NCI-H774 (cell line): Measurements from ENCODE around the gene PLCB1.
"Not testable (repeated sequence)": the region's sequence is repeated elsewhere in the genome, so short reads cannot be mapped to it uniquely, and the experiment has no call there.

Experiments used
- DNase-seq: peaks from one replicate; lab custom pipeline; 2025; lab: John Stamatoyannopoulos, UW

Gene PLCB1

DNA sequence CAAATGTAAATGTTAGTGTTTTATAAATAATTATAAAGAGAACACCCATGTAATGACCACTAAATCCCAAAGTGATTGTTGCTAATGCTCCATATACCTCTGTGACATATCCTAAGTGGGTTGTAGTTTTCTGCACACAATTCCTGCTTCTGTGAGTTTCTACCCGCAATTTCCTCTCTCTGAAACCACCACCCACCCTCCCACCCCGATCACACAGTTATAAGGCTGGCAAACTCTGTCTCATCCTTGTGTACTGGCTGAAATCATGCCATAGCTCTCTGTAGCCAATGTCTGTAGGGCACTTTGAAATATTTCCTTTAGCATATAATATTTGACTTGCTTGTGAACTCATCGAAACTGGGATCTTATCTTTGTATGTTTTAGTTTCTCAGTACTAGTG, 236.6 kb downstream of the PLCB1 start:
- DNase-seq: no peak

DNA sequence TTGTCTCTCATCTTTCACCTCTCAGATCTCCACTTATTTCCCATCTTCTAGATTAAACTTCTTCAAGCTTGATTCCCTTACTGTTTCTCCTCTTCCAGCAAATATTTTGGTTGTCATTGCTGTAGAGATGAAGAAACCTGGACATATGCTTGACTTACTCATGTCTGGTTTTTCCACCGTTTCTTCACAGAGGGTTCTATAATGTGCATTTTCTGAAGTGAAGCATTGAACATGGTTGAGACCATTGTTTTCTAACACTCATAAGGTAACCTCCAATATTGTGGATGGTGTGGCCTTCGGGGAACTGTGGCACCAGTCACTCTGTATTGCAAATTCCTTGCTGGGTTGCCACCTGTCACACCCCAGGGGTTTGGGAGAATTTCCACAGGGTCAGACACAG, 237.2 kb downstream of the PLCB1 start:
- no peak for DNase-seq

DNA sequence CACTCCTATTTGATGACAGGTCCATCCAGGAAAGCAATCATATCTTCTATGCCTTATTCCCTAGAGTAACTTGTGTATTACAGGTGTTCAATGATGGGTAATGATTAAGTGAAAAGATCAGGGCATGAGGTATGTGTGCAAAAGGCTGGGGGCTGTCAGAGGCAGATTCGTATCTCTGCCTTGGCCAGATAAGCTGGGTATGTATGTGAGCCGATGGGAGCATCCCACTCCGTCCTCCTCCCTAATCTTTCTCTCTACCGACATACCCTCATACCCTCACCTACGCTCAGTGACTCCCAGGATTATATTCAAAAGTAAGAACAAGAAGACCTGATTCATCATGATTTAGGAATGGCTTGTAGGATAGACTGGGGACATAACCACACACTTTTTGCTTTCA, 238.7 kb downstream of the PLCB1 start:
- DNase-seq: no peak

DNA sequence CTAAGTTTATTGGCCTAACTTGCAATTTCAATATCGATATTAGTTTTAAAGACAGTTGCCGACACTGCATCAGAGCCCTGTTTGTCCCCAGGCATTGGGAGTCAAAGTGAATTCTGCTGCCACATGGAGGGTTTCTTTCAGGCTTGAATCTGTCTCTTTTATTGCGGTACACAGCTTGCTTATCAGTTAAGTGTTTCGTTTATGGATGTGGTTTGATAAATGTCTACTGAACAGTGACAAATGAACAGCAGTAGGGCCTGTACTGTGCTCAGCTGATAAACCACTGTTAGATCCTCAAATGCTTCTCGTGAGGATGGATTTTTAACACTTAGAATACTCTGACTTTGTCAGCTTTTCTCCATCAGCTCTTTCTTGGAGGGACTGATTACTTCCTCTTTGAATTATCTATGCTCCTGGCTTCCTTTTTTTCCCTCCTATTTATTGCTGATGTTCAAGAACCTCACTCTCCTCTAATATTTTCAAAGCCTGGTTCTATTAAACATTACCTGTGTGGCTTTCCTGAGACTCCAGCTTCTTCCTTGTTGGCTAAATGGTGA, 240.8 kb downstream of the PLCB1 start:
- DNase-seq: no peak

- no peak for DNase-seq
Observed at GRCh38 chr20:8373579-8373978, 241.5 kb downstream of the PLCB1 start.

DNA sequence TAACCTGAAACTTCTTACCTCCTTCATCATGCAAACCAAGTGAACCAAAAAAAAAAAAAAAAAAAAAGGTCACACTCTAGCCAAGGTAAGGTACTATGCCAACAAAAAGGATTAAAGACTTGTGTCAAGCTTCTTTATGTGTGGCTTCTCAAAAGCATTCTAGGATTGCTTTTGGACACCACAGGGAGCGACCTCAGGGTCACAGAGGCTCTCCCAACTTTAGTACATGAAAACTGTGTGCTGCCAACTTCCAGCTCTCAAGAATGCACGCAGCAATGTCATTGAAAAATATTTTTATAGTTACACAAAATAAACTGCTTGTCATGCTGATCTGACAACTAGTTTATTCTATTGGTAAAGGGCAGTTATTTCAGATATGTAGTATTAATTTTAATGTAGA, 243.8 kb downstream of the PLCB1 start:
- no peak for DNase-seq

- DNase-seq: no peak
Observed at GRCh38 chr20:8376940-8377339, 244.9 kb downstream of the PLCB1 start.

DNA sequence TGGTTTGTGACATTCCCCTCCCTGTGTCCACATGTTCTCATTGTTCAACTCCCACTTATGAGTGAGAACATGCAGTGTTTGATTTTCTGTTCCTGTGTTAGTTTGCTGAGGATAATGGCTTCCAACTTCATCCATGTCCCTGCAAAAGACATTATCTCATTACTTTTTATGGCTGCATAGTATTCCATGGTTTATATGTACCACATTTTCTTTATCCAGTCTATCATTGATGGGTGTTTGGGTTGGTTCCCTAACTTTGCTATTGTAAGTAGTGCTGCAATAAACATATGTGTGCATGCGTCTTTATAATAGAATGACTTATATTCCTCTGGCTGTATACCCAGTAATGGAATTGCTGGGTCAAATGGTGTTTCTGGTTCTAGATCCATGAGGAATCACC, 247.1 kb downstream of the PLCB1 start:
- not testable (repeated sequence) for DNase-seq

DNA sequence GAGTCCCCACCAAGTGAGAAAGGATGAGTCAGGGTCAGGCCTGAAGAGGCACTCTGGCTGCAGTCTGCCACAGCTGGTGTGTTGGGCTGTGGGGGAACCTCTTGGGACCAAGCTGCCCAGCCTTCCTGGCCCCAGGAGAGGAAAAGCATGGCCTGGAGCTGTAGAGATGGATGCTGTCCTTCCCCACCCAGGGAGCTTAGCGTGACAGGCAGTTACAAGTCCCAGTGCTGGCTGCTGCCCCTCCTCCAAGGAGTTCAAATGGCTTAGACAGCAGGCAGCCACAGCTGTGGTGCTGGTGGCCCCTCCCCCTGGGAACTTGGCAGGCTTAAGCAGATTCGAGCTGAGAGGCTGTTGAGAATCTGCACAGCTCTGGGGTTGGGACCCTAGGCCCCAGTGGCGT, 253.2 kb downstream of the PLCB1 start:
- DNase-seq: no peak

GRCh38 chr20:8386991-8387390, 254.9 kb downstream of the PLCB1 start:
- DNase-seq: no peak

GRCh38 chr20:8388141-8388540, 256.1 kb downstream of the PLCB1 start:
- no peak for DNase-seq

- DNase-seq: no peak
Observed at GRCh38 chr20:8388707-8389106, 256.6 kb downstream of the PLCB1 start.

GRCh38 chr20:8389381-8390036, 257.4 kb downstream of the PLCB1 start:
- DNase-seq: peak; percentile 22

- no peak for DNase-seq
Observed at GRCh38 chr20:8390037-8390433, 258.0 kb downstream of the PLCB1 start.

DNA sequence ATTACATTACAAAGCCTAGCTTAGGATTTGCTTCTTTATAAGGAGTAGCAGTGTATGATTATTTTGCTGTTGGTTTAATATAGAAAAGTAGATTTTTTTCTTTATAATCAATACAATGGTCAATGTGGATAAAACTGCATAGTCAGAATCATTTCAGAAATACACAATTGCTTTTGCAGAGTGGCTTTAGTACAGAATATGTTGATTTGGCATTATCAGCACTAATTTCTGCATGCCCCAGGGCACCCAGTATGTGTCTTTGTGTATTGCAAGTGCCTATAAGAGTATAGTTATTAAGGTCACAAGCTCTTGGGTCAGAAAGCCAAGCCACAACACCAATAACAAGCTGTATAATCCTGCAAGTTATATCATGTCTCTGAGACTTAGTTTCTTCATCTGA, 258.4 kb downstream of the PLCB1 start:
- DNase-seq: no peak

DNA sequence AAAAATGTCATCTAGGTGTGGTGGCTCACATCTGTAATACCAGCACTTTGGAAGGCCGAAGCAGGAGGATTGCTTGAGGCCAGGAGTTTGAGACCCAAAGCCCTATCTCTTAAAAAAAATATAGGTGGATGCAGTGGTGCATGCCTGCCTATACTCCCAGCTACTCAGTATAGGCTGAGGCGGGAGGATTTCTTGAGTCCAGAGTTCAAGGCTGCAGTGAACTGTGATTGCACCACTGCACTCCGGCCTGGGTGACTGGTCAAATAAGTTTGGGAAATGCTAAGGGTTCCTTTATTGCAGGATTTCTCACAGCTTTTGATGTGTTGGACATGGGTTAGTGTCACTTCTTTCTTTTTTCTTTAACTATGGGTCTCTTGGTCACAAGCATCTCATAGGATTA, 261.3 kb downstream of the PLCB1 start:
- DNase-seq: no peak

DNA sequence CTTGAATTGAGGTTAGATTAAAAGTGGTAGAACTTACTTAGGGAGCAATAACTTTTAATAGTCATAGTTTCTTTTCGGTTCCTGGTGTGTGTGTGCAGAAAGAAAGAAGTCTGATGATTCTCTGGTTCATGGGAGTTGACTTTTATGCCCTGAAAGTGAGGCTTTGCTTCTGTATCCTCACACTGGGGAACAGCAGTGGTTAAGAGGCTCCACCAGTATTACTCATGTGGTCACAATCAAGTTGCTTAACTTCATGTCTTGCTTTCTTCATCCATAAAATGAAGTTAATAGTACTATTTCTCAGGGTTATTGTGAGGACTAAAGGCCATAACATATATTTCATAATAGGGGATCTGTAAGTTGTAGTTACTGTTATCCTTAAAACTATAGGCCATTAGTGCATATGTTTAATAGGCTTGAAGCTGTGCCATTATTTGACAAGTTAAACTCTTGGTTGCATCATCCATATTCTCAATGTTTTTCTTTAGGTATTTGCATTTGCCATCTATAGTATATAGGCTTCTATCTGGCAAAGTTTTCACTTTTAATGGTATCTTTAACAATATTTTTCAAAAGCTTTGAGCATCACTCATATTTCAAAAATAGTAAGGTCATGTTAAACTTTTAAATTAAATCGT, 262.4 kb downstream of the PLCB1 start:
- no peak for DNase-seq

GRCh38 chr20:8395956-8396355, 263.9 kb downstream of the PLCB1 start:
- DNase-seq: no peak

GRCh38 chr20:8398263-8399051, 266.4 kb downstream of the PLCB1 start:
- DNase-seq: no peak

DNA sequence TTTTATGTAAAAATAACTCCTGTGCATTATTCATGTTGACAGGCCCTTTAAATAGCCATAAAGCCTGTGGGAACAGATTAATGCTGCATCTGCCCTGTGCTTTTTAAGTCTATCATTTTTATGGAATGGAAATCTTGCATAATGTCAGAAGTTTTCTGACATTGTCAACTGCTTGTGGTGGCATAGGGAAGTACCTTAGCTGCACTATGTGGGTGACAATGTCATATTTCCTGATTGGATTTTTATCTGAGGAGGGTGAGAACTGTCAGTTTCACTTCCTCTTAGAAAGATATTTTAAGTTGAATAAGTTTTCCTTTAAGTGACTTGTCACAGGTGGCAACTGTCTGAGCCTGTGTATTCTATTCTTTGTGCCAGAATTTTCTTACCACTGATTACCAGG, 267.9 kb downstream of the PLCB1 start:
- no peak for DNase-seq

GRCh38 chr20:8400486-8400885, 268.4 kb downstream of the PLCB1 start:
- no peak for DNase-seq

- no peak for DNase-seq
Observed at GRCh38 chr20:8401556-8401955, 269.5 kb downstream of the PLCB1 start.

DNA sequence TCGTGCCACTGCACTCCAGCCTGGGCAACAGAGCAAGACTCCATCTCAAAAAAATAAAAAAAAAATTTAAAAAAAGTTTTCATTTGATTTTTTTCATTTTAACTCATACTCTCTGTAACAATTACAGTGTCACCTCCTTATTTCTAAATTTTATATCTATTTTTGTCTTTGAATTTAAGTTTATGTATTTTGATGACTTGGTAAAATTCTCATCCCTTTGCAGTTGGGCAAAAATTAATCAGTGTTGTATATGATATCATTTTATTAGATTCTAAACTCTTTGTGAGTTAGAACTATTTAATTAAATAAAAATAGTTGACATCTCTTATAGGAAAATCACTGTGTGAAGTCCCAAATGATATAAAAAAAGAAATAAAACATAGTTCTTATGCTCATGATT, 270.7 kb downstream of the PLCB1 start:
- no peak for DNase-seq
